Measurements from ENCODE around the gene LDAF1. TPM values are rescaled to one million over a fixed set of nuclear protein-coding genes. Genes with fewer than 3 reads are reported as not detected.

Gene LDAF1
- total RNA-seq, 1 experiment from 2014 or later = 50.1 TPM

DNA sequence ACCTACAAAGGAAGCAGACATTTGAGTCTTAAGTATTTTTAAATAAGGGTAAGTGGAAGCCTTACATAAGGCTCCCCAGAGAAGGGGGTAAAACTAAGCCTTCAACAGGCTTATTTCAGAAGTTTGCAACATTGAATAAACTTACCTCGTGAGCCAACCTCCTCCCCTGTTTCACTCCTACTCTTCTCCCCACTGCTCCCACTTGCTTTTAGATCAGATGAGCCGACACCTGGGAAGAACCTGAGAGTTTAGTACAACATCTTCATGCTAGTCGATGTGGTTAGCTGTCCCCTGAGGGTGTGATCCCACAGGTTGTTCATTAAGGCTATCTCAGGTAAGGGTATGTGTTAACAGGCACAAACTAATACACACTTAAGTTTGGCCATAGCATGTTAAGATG lies 39.1 kb downstream of the LDAF1 start:
- Mint-ChIP-seq H3K9me3 (ENCODE audit: low read depth, unreplicated experiment) (no peaks in the 10 kb centered on the region), H3K36me3 (ENCODE audit: insufficient read depth, unreplicated experiment) (no peaks in the 10 kb centered on the region), H3K27me3 (ENCODE audit: unreplicated experiment) (peaks cover 3% of the 10 kb centered on the region), H3K27ac (ENCODE audit: unreplicated experiment) (no peak overlapping the region), H3K4me1 (ENCODE audit: low read depth, unreplicated experiment) (peaks cover 15% of the 10 kb centered on the region), H3K4me3 (ENCODE audit: low read depth, unreplicated experiment) (no peak overlapping the region)
- intact Hi-C loops (cut with micrococcal nuclease; ENCODE audit: unreplicated experiment) = no loop called here
- no TSS peak for BruUV-seq (replicated peaks)
- DNase-seq = no peak
- CTCF ChIA-PET = no interaction called here
- TF ChIP-seq, protein P1, sequence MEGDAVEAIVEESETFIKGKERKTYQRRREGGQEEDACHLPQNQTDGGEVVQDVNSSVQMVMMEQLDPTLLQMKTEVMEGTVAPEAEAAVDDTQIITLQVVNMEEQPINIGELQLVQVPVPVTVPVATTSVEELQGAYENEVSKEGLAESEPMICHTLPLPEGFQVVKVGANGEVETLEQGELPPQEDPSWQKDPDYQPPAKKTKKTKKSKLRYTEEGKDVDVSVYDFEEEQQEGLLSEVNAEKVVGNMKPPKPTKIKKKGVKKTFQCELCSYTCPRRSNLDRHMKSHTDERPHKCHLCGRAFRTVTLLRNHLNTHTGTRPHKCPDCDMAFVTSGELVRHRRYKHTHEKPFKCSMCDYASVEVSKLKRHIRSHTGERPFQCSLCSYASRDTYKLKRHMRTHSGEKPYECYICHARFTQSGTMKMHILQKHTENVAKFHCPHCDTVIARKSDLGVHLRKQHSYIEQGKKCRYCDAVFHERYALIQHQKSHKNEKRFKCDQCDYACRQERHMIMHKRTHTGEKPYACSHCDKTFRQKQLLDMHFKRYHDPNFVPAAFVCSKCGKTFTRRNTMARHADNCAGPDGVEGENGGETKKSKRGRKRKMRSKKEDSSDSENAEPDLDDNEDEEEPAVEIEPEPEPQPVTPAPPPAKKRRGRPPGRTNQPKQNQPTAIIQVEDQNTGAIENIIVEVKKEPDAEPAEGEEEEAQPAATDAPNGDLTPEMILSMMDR (IDR thresholded peaks at IDR 0.05; ENCODE audit: unreplicated experiment) = no peak

DNA sequence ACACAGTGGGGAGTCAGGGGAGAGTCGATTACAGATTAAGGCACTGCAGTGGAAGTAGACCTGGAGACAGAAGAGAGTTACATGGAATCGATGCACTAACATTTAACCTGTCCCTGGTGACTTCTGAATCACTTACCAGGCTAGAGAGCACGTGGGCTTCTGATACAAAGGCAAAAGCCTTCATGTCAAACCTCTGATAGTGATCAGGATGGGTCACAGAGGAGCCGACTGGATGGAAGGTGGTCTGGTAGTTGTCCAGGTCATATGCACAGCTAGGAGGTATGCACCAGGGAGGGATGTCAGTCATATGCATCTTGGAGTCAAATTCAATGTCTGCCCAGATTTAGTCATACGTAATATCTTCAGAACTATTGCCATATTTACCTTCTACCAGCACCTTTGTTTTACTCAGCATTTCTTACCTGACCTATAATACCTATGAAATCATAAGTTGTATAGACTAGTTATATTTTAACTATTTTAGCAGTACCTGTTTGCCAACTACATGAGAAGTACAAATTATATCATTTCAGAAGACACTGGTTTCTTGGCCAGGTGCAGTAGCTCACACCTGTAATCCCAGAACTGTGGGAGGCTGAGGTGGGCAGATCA lies 41.2 kb downstream of the LDAF1 start:
- Mint-ChIP-seq H3K27ac (ENCODE audit: unreplicated experiment) (no peak overlapping the region), H3K4me1 (ENCODE audit: low read depth, unreplicated experiment) (peaks cover 15% of the 10 kb centered on the region), H3K27me3 (ENCODE audit: unreplicated experiment) (no peaks in the 10 kb centered on the region), H3K9me3 (ENCODE audit: low read depth, unreplicated experiment) (no peaks in the 10 kb centered on the region), H3K4me3 (ENCODE audit: low read depth, unreplicated experiment) (no peak overlapping the region), H3K36me3 (ENCODE audit: insufficient read depth, unreplicated experiment) (no peaks in the 10 kb centered on the region)
- no peak for DNase-seq
- BruUV-seq (replicated peaks) = no TSS peak
- TF ChIP-seq, protein P1 (IDR thresholded peaks at IDR 0.05; ENCODE audit: unreplicated experiment) = no peak
- CTCF ChIA-PET = interaction anchor here (0.5 to 1.8 kb wide), 5 partner anchors 11 to 1083 kb away, joined by 3 to 8 read pairs (median 5); no protein-coding TSS in a partner anchor
- intact Hi-C loops (cut with micrococcal nuclease; ENCODE audit: unreplicated experiment) = no loop called here

DNA sequence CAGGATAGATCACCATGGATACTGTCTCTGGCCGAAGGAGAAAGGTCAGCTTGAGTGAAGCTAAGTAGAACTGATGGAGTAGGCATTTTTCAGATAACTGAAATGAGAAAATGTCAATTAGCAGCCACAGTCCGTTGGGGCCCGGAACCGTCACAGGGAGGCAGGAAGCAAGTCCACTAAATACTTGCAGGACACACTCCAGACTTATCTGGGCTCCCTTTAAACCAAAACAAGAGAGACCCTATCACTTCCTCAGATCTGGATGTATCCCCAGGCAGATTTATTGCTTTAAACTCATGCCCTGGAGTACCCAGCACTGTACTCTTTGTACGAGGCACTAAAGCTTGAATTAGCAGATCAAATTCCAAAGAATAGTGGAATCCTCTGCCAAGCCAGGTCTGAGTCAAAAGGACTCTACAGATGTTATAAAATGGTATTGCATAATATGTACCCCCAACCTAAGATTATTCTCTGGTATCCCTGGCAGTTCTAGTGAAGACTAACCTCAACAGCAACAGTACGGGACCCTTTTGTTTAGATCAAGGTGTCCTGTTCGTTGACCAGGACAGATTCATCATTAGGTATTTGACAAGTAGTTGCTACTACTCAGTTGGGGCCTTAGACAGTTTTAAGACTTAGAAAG lies 44.8 kb downstream of the LDAF1 start:
- TF ChIP-seq, protein P1 (IDR thresholded peaks at IDR 0.05; ENCODE audit: unreplicated experiment) = no peak
- no peaks in the 10 kb centered on the region for H3K27me3 Mint-ChIP-seq (ENCODE audit: unreplicated experiment)
- H3K36me3 Mint-ChIP-seq (ENCODE audit: insufficient read depth, unreplicated experiment) = no peaks in the 10 kb centered on the region
- no peak overlapping the region for H3K4me3 Mint-ChIP-seq (ENCODE audit: low read depth, unreplicated experiment)
- no TSS peak for BruUV-seq (replicated peaks)
- DNase-seq = no peak
- H3K9me3 Mint-ChIP-seq (ENCODE audit: low read depth, unreplicated experiment) = no peaks in the 10 kb centered on the region
- peaks cover 15% of the 10 kb centered on the region for H3K4me1 Mint-ChIP-seq (ENCODE audit: low read depth, unreplicated experiment)
- H3K27ac Mint-ChIP-seq (ENCODE audit: unreplicated experiment) = no peak overlapping the region
- CTCF ChIA-PET = no interaction called here
- intact Hi-C loops (cut with micrococcal nuclease; ENCODE audit: unreplicated experiment) = no loop called here

DNA sequence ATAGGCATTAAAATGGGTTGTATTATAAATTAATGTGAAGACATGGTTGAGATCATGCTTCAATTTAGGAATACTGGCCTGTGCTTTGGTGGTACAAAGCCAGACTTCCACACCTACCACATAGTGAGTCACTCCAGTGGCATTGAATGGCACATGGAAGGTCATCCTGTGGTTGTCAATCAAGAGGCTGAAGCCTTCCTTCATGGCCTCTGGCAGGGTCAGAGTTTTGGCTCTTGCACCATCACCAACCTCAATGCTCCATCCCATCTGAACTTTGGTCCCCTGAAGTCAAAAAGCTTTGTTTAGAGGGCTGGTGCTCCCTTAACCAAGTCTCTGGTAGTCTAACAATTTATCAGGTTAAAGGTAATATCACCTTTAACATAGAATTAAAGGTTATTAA lies 46.8 kb downstream of the LDAF1 start:
- Mint-ChIP-seq H3K4me3 (ENCODE audit: low read depth, unreplicated experiment) (no peak overlapping the region), H3K9me3 (ENCODE audit: low read depth, unreplicated experiment) (no peaks in the 10 kb centered on the region), H3K36me3 (ENCODE audit: insufficient read depth, unreplicated experiment) (no peaks in the 10 kb centered on the region), H3K27ac (ENCODE audit: unreplicated experiment) (no peak overlapping the region), H3K4me1 (ENCODE audit: low read depth, unreplicated experiment) (peaks cover 1% of the 10 kb centered on the region), H3K27me3 (ENCODE audit: unreplicated experiment) (no peaks in the 10 kb centered on the region)
- TF ChIP-seq, protein P1 (IDR thresholded peaks at IDR 0.05; ENCODE audit: unreplicated experiment) = no peak
- intact Hi-C loops (cut with micrococcal nuclease; ENCODE audit: unreplicated experiment) = no loop called here
- DNase-seq = no peak
- CTCF ChIA-PET = interaction anchor here (0.5 to 0.6 kb wide), 3 partner anchors 13 to 523 kb away, joined by 3 read pairs; no protein-coding TSS in a partner anchor
- BruUV-seq (replicated peaks) = no TSS peak
